Left lung (tissue), 10 donors: ENCODE measurements around the gene PDE4D. TPM values are rescaled to one million over a fixed set of nuclear protein-coding genes. Genes with fewer than 3 reads are reported as not detected.

ENCODE experiments used
- ATAC-seq: fragments of 200-7000 bp; cut with Tn5 transposase; one replicate; pipeline ENCODE4 v1.9.1; 2020; ENCODE audit warnings: moderate library complexity
- DNase-seq, 4 donors: peaks; one replicate each; pipeline ENCODE4 v3.0.0-alpha.2; 2013 to 2020
- H3K27ac ChIP-seq, 2 donors: fragments of 200-600 bp; sonication (generic) in 1 of 2; one replicate each; pipeline versions ENCODE4 v1.5.0 to v1.8.0; 2020 to 2021
- H3K27me3 ChIP-seq, 2 donors: fragments of 200-600 bp; sonication (generic) in 1 of 2; one replicate each; pipeline versions ENCODE4 v1.5.0 to v1.8.0; 2020 to 2021
- H3K36me3 ChIP-seq, 2 donors: fragments of 200-600 bp; sonication (generic) in 1 of 2; one replicate each; pipeline versions ENCODE4 v1.5.0 to v1.8.0; 2020 to 2021
- H3K4me1 ChIP-seq, 2 donors: fragments of 200-600 bp; one replicate each; pipeline ENCODE4 v1.8.0; 2021
- H3K4me3 ChIP-seq, 2 donors: fragments of 200-600 bp; sonication (generic) in 1 of 2; one replicate each; pipeline versions ENCODE4 v1.5.0 to v1.8.0; 2020 to 2021; ENCODE audit warnings: mild to moderate bottlenecking in 1 of 2
- H3K9me3 ChIP-seq, 2 donors: fragments of 200-600 bp; sonication (generic) in 1 of 2; one replicate each; pipeline versions ENCODE4 v1.5.0 to v1.8.0; 2020 to 2021
- intact Hi-C, 2 donors: fragments of 100-400 bp; cut with DNase I; formaldehyde crosslinking; loops; one replicate each; pipeline versions ENCODE4 v1.11.2 to v1.14.2; 2022
- polyA plus RNA-seq, 6 donors: library from polyadenylated mRNA; unstranded; fragments of 120-200 nt; gene quantifications; one replicate each; pipeline ENCODE4 v1.2.1, GENCODE V29; 2013; ENCODE audit not compliant: insufficient read length in 6 of 6
- total RNA-seq, 2 donors: library from RNA; stranded (reverse); fragmentation: NEBNext Ultra II Directional; extraction: Animal tissue kit (Norgen Biotek cat#: 25700); gene quantifications; one replicate each; pipeline ENCODE4 v1.2.1, GENCODE V29; 2021
- TF ChIP-seq, protein P1 (sequence below), 2 donors: fragments of 200-600 bp; sonication (generic) in 1 of 2; IDR thresholded peaks; one replicate each; pipeline versions ENCODE4 v1.5.0 to v1.8.0; 2021; ENCODE audit warnings: antibody characterized with exemption in 2 of 2
- donor health status: DM: no; HTN: yes; CAD: no.
- donor health status: DM: no; HTN: no; CAD: no.

The PDE4D gene
- total and polyA plus RNA-seq, 8 donors: 21.4 to 57.1 (median 25.4) TPM

DNA sequence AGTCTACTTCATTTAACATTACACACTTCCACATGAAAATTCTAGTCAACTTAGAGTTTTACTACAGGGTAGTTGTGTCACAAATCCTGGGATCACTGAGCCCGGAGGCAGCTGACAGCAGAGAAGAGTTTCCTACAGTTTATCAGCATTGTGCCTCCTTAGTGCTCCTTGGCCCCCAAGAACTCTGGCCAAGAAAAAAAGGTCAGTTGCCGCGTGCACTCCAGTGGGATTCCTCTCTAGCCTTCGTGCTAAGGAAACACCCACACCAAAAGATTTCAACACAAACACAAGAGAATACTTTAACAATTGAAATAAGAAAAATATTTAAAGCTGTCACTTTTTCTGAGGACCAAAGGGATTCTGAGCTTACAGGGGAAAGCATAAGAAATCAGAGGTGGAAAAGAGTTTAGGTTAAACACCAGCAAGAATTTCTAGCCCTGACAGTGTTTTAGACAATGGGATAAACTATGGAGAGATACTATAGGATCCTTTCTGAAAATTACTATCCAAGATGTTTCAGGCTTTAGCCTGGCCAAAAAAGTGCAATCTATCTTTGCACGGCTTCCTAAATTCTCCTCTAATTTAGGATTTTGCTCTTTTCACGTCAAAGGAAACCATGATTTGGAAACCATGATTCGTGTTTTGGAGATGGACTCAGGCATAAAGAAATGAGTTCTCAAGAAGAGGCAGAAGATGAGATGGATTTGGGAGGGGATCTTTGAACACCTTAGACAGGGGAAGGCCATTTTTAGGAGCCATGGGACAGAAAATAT, 703.9 kb downstream of the PDE4D start:
- DNase-seq (no peak), ATAC-seq (no peak)
- Histone ChIP-seq H3K4me1 (peaks cover 0 to 16% of the 10 kb centered on the region in 2 donors), H3K4me3 (no peak overlapping the region), H3K27me3 (no peaks in the 10 kb centered on the region), H3K9me3 (no peaks in the 10 kb centered on the region), H3K27ac (no peak overlapping the region), H3K36me3 (no peaks in the 10 kb centered on the region)
- intact Hi-C loops: loop anchor here in 1 of 2 donors (5.0 kb wide), 2 partner anchors 178 to 193 kb away; no protein-coding TSS in a partner anchor
- TF ChIP-seq, protein P1, sequence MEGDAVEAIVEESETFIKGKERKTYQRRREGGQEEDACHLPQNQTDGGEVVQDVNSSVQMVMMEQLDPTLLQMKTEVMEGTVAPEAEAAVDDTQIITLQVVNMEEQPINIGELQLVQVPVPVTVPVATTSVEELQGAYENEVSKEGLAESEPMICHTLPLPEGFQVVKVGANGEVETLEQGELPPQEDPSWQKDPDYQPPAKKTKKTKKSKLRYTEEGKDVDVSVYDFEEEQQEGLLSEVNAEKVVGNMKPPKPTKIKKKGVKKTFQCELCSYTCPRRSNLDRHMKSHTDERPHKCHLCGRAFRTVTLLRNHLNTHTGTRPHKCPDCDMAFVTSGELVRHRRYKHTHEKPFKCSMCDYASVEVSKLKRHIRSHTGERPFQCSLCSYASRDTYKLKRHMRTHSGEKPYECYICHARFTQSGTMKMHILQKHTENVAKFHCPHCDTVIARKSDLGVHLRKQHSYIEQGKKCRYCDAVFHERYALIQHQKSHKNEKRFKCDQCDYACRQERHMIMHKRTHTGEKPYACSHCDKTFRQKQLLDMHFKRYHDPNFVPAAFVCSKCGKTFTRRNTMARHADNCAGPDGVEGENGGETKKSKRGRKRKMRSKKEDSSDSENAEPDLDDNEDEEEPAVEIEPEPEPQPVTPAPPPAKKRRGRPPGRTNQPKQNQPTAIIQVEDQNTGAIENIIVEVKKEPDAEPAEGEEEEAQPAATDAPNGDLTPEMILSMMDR (IDR thresholded peaks at IDR 0.05): no peak

DNA sequence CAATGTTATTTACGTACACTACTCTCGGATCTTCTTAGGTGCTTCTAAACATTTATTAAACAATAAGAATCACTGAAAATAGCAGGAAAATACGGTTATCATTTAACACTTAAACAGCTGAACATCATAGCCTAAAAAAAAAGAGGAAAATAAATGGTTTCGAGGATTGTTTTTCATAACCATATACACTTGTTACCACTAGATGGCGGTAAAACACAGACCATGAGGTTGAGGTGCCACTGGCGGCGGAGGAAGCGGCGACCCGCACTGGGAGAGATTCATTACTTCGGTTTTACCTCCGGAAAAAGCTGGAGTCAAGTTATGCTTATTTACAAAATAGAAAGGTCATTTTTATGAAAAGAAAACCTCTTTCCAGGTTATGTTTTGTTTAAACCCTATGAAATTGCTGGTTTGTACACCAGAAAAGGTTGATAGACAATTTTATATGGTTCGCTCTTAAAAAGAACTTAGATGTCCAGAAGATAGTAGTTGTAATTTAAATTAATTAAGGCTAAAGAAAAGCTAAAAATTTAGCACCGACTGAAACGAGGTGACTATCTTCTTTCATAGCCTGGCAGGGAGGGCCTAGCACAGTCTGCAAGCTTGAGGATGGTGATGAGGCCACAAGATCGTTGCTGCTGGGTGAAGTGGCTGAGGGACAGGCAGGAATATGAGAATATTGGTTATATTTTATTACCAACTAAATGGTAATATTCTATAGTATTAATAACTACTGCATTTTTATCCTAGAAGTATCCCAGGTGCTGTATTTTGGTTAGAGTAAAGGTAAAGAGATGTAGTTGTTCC, 704.9 kb downstream of the PDE4D start:
- Histone ChIP-seq H3K4me3 (peak overlapping the region in 1 of 2 donors; percentile 5), H3K4me1 (peaks cover 0 to 12% of the 10 kb centered on the region in 2 donors), H3K27ac (no peak overlapping the region), H3K36me3 (no peaks in the 10 kb centered on the region), H3K9me3 (no peaks in the 10 kb centered on the region), H3K27me3 (no peaks in the 10 kb centered on the region)
- intact Hi-C loops: loop anchor here in 1 of 2 donors (5.0 kb wide), 1 partner anchor 194 kb away; no protein-coding TSS in a partner anchor
- peak; percentile 96 for ATAC-seq
- DNase-seq: peak; percentile 62 to 90 (median 80)
- TF ChIP-seq, protein P1 (IDR thresholded peaks at IDR 0.05): peak; percentile 74 to 77

GRCh38 chr5:59187857-59188256, 705.7 kb downstream of the PDE4D start:
- TF ChIP-seq, protein P1 (IDR thresholded peaks at IDR 0.05): no peak
- DNase-seq: peak in 1 of 4 donors; percentile 52
- Histone ChIP-seq H3K36me3 (no peaks in the 10 kb centered on the region), H3K9me3 (no peaks in the 10 kb centered on the region), H3K4me3 (no peak overlapping the region), H3K27me3 (no peaks in the 10 kb centered on the region), H3K27ac (no peak overlapping the region), H3K4me1 (peaks cover 0 to 12% of the 10 kb centered on the region in 2 donors)
- intact Hi-C loops: loop anchor here in 1 of 2 donors (5.0 kb wide), 1 partner anchor 194 kb away; no protein-coding TSS in a partner anchor
- peak; percentile 27 for ATAC-seq

DNA sequence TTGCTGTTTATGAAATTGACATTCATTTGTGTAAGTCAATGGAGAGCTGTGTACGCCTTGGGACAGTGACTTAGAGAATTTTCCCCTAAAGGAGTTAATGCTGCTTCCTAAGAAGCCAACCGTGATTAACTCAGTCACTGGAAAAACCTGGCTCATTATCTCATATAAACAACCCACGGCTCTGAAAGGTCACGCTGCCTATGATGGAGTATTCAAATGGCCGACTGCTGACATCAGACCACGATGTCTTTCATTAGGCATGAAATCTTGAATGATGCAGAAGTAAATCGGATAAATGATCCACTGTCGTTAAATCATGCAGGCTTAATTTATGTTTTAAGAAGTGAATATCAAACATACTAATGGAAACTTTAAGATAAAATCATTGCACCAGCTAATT, 706.9 kb downstream of the PDE4D start:
- TF ChIP-seq, protein P1 (IDR thresholded peaks at IDR 0.05): no peak
- Histone ChIP-seq H3K27ac (no peak overlapping the region), H3K4me3 (no peak overlapping the region), H3K36me3 (no peaks in the 10 kb centered on the region), H3K4me1 (peaks cover 0 to 12% of the 10 kb centered on the region in 2 donors), H3K9me3 (no peaks in the 10 kb centered on the region), H3K27me3 (no peaks in the 10 kb centered on the region)
- intact Hi-C loops: loop anchor here in 1 of 2 donors (5.0 kb wide), 1 partner anchor 196 kb away; no protein-coding TSS in a partner anchor
- DNase-seq (no peak), ATAC-seq (no peak)
